GM19463 (cell line): ENCODE results near the gene TRPM6.
"Not testable (repeated sequence)": the region's sequence is repeated elsewhere in the genome, so short reads cannot be mapped to it uniquely, and the experiment has no call there.

Experiments used
- ATAC-seq: cut with Tn5 transposase; IDR thresholded peaks from one replicate; pipeline ENCODE4 v1.9.1; 2021; ENCODE audit warnings: mild to moderate bottlenecking, moderate library complexity; ENCODE audit not compliant: unreplicated experiment

The TRPM6 gene

DNA sequence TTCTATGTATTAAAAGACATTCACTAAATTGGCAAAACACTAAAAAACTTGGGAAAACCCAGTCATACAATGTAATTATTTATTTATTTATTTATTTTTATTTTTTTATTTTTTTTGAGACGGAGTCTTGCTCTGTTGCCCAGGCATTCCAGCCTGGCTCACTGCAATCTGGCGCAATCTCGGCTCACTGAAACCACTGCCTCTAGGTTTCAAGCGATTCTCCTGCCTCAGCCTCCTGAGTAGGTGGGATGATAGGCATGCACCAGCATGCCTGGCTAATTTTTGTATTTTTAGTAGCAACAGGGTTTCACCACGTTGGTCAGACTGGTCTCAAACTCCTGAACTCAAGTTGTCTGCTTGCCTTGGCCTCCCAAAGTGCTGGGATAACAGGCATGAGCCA is 27.5 kb downstream of the TRPM6 start:
- not testable (repeated sequence) for ATAC-seq

DNA sequence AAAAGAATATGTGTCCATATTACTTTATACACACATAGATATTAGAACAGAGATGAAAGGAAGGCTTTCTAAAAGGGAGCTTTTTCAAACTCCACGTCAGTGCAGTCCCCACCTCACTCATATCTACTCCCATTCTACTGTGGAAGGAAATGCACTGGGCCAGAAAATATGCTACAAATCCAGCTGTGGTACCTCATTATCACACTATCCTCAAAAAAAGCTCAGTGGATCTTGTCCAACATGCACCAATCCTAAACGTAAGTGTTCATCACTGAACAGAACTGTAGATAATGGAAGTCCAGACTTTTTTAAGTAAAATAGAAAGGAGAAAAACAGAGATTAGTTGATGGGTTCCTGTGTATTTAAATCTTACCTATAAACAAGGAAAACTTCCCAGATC is 27.9 kb downstream of the TRPM6 start:
- no peak for ATAC-seq

DNA sequence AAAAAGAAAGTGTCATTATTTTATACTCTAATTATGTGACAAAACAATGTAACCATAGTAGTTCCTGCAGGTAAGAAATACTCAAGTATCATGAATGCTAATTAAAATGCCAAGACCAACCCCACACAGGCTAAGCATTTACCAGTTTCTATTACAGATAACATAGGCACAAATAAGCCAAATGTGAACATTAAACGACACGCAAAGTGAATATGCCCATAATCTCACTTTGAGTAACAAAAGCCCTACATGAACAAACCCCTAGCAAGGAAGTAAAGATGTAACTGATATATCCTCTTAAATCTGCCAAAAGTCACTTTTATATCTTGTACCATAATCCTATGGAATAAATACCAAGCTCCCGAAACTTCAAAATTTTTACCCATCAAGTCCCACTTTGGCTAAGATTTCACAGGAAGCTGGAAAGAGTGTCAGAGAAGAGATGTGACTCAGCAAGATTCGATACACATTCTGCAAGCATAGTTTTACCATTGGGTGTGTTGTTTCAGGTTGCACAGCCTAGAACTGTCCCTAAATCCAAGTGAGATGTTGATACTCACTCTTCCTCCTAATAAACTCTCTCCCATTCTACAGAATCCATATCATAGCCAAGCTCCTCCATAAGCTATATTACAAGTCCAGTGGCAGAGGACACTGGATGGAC is 28.8 kb downstream of the TRPM6 start:
- no peak for ATAC-seq

DNA sequence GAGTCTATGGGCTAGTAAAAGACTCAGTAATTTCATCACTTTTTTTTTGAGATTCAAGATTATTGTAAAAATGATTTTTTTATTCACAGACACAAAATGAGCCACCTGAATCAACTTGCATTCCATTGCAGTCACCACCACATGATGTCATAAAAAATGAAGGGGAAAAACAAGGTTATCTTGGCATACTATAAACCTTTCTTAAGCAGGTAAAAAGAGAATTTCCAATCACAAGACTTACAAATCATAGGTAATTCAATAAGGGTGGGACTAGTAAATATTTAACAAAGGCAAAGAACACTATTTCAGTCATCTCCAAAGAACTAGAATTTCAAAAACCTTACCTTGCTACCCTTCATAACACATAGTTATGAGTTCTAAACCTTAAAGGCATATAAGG is 30.7 kb downstream of the TRPM6 start:
- no peak for ATAC-seq

DNA sequence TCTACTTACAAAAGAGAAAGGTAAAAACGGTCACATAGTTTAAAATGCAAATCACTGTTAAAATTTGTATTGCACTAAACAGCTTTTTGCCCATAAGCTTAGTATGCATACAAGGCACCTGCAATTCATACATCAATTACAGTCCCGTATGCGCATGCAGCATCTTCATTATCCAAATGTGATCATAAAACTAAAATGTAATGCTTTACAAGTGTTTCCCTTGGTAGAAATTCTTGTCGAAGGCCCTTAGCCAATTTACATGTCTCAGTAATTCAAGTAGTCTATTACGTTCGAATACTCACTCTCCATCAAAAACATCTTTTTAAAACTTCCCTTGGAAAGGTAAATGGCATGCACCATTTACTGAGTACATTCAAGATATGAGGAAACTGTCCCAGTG is 32.6 kb downstream of the TRPM6 start:
- no peak for ATAC-seq

DNA sequence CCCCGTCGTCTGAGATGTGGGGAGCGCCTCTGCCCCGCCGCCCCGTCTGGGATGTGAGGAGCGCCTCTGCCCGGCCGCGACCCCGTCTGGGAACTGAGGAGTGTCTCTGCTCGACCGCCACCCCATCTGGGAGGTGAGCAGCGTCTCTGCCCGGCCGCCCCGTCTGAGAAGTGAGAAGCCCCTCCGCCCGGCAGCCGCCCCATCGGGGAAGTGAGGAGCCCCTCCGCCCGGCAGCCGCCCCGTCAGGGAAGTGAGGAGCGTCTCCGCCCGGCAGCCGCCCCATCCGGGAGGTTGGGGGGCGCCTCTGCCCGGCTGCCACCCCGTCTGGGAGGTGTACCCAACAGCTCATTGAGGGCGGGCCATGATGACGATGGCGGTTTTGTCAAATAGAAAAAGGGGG is 34.7 kb downstream of the TRPM6 start:
- ATAC-seq, result not testable (repeated sequence)

DNA sequence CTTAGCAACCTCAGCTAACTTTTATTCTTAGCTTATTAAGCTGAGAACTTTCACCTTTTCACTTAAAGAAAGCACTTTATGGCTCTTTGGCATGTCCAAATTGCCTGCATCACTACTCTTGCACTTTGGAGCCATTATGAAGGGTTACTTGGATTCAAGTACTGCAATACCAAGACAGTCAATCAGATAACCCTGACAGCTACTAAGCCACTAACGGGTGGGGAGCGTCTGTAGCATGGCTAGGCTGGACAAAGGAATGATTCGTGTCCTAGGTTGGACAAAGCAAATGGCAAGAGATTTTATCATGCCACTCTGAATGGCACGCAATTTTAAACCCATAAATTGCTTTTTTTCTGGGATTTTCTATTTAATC is 39.6 kb downstream of the TRPM6 start:
- ATAC-seq, result no peak

DNA sequence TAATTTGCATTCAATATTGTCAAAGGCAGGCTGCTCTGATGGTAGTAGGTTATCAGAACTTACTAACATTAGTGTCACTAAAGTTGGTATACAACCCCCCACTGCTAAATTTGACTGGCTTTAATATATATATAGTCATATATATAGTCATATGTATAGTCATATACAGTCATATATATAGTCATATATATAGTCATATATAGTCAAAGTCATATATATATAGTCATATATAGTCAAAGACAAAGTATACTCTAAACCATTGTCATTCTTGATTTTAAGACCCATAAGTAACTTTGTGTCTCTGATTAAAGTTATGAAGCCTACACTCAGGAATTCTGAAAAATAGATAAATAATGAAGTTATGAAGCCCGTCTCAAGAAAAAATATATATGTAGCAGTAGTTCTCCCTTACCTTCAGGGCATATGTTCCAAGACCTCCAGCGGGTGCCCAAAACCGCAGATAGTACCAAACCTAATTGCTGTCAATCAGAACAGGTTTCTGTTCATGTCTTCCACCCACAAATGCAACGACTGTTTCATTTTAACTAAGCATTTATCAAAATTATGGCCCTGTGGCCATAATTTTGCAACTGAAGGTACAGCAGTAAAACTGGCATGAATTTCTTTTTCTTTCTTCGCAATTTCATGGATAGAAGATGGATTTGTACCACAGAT is 40.1 kb downstream of the TRPM6 start:
- ATAC-seq, result no peak

DNA sequence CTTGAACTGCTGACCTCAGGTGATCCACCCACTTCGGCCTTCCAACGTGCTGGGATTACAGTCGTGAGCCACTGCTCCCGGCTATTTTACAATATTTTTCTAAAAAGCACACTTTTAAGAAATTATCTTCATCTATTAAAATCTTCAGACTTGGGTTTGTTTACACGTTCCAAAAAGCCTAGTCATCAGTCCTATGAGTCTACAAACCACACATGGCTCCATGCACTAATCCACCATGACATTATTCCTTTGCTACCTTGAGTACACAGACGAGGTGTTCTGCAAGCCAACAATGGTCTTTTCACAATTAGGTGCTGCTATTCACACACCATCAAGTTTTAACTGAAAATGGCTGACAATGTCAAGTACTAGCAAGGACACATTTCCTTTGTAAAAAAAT is 41.0 kb downstream of the TRPM6 start:
- ATAC-seq, result no peak

DNA sequence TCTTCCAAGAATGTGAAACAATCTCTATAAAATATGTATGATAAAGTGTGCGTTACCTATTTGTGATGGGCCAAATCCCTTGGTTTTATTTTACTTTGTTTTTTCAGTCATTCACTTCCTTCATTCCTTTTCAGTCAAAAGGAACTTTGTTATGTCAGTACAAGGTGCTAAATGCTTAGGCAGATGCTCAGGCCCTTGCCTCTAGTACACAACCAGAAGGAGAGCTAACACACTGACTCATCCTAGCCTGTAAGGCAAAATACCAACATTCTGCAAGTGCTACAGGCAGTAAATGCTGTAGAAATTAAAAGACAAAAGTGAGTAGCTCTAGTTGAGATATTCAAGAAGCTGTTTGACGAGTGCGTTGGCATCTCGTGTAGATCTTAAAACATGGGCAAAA is 49.4 kb downstream of the TRPM6 start:
- ATAC-seq, result no peak

DNA sequence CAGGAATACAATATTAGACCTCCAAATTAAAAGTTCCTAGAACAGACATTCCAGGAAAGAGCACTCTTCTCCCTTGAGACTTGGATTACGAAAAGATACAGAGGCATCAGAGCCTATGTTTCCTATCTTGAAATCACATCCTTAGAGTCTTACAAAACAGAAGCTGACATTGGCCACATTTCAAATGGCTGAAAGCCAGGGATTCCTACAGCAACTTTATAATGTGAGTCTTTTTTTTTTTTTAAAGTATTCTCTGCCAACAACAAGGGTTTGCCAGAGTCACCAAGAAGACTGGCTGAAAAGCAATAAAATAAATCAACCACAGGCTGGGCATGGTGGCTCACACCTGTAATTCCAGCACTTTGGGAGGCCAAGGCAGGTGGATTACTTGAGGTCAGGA is 63.1 kb downstream of the TRPM6 start:
- no peak for ATAC-seq

DNA sequence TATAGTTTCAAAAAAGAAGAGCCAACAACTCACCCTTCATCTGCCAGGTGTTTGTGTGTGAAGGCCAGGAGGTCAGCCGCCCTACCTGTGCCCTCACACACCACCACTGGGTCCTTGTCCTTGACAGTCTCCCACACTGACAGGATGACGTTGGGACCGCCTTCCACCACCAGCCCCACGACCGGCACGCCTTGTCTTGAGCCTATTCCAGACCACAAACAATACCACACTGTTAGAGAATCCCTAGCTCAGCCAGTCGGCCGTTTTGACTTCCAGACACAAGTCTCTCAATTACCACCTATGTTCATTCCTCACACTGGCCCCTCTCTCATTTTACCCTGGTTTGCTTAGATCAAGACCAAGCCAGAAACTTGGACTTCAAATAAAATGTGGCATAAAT is 66.1 kb downstream of the TRPM6 start:
- ATAC-seq, result no peak

DNA sequence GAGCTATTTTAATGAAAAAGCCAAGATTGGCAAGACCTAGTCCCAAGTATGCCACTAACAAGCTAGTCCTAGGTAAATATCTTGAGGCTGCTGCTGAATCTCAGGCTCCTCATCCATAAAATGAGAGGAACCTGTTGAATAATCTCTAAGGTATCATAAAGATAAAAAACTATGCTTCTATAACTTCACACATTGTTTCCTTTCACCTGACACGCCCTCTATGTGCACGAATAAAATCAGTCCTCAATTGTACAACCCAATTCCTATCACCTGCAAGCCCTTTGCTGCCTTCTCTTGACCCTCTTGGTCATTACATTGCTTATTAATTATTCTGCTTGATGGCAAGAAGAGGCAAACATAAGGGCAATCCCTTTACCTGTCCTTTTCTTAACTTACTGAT is 69.9 kb downstream of the TRPM6 start:
- ATAC-seq, result no peak

DNA sequence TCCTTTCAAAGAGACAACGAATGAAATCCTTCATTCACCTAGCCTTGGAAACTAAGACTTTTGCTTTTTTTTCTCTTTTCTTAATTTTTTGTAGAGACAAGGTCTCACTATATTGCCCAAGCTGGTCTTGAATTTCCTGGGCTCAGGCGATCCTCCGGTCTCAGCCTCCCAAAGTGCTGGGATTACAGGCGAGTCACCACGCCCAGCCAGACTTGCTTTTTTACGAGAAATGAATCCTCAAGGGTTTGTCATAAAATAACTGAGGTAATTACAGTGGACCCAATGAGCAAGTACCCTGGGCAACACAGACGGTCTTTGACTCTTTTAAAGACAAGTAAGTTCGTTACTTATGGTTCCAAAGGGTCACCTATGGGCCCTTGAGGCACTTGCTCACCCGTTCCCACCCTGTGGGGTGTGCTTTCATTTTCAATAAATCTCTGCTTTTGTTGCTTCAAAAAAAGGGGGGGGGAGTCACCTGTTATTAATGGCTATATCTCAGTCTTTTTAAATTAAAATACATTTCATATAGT is 70.4 kb downstream of the TRPM6 start:
- ATAC-seq, result no peak

DNA sequence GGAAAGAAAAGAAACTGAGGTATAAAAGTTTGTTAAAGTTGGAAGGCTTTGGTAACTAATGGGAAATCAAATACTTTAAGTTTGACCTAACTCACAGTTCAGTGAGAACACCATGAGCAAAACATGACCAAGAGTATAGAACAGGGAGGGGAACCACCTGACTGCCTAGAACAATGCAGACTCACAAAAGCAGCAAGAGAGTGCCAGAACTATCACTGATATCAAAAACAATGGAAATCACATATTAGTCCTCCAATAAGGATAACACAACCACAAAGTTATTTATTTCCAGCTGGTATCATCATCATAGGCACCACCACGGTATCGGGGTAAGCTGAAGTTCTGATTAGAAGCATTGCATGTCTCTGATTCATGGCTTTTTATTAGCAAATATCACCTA is 77.5 kb downstream of the TRPM6 start:
- no peak for ATAC-seq

DNA sequence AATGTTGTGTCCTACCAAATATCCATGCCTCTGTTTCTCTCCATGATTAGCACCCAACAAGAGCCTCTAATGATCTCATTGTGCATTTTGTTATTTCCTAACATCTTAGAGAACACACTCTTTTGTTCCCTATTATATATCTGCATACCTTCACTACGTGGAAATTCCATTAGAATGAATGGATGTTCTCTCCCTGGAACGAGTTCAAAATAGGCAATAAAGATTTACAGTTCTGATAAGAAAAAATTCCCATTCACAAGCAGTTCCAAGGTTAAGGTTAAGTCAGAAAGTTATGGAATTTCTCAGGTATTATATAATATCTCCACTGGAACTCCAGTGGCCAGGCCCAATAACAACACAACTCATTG is 83.7 kb downstream of the TRPM6 start:
- no peak for ATAC-seq

DNA sequence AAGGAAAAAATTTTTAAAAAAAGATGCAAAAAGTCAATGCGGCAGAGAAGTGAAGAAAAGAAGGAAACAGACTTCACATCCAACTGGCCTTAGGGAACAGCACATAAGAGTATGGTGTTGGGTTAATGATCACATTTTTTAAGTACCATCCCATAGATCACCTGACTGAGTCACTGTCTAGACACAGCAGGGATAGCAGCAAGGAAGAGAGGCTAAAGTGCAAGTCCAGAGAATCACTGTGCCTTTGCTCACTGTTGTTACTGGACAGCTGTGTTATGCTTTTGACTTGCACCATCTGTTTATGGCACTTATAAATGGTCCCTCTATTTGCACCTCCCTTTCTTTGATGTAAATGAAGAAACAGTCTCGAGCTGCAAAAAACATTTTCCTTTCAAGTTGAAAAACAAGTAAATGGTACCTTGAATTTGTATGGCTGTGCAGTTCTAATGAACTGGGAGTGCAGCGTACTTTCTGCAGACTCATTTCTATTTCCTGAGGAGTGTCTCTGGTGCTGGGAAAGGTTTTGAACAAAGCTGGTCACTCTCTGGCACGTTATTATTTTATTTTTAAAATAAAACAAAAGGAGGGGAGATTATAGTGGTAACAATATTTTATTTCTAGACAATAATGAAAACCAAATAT is 84.2 kb downstream of the TRPM6 start:
- ATAC-seq, result no peak

DNA sequence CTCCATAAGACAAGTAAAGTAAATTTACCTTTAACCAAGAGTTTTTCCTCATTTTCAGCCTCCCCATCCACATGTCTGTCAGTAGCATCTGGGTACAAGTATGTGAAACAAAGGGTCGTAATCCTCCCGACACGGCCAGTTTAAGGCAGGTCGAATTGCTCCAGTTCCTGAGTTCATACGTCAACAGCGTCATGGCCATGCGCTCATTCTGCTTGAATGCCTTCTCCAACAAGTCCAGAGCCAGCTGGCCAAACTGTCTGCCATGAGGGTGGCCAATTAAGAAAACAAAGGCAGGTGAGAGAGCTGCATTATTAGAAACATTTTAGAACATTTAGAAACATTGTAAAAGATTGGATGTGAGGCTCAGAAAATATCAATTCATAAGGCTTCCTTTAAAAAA is 87.5 kb downstream of the TRPM6 start:
- no peak for ATAC-seq

DNA sequence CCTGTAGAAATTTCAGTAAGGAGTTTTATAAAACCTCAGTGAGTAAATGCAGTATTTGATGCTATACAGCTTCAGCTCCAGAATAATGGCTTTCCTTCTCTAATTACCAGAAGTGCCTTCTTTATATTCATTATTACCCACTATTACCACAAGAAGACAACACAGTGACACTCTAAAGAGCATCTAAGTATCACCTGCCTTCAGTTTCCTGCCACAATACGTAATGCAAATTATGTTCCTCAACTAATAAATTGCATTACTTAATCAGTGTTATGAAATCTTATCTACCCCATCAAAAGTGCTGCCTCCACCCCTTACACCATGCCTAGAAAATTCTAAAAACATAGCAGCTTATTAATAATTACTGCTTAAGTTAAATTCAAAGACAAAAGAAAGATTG is 91.9 kb downstream of the TRPM6 start:
- no peak for ATAC-seq

DNA sequence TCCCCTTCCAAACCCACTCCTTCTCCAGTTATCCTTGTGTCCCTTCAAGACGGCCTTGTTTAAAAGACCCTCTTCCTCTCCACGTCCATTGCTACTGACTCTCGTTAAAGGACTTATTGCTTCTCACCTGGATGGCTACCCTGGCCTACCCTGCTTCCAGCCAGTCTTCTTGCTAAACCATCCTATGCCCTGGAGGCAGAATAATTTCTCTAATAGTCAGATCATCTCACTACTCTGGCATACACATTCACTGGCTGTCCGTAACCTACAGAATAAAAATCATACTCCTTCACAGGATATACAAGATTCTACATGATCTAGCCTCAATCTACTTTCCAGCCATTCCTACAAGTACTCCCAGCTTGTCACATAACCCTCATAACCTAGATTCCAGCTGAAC is 92.6 kb downstream of the TRPM6 start:
- ATAC-seq, result no peak

DNA sequence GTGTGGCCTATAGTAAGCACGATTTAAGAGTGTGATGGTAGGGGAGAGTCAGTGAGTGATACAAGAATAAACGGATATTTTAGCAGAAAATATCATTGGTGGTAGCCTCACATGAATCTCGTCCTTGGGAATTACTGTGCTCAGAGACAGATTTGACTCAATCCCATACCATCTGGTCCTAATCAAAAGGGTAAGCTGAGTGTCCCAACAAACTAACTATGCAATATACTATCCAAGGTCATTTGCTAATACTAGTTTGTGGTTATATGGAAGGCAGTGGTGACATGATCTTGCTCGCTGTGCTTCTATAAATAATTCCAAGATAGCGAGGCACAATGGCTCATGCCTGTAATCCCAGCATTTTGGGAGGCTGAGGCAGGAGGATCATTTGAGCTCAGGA is 103.2 kb downstream of the TRPM6 start:
- ATAC-seq, result no peak

DNA sequence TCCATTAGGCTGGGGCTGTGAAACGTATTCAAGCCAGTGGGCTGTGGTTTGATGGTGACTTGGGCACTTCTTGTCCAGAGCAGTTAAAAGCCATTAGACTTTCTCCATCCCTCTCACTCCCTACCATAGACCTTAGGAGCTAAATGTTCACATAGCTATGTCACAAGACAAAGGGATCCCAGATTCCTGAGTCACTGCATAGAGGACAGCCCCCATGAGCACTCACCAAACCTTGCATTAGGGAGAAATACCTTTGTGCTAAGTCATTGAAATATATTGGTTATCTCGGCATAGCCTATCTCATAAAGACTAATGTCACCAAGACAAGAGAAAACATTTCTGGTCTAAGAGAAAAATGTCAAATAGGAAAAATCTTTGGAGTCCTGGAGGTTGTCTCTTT is 104.3 kb downstream of the TRPM6 start:
- no peak for ATAC-seq
